Activated CD4-positive, alpha-beta T cell treated with anti-CD3 and anti-CD28 coated beads for 48 hours (primary cell): ENCODE measurements around the gene NSD2.
"Not testable (repeated sequence)": the region's sequence is repeated elsewhere in the genome, so short reads cannot be mapped to it uniquely, and the experiment has no call there.

Source experiments
- DNase-seq: peaks from one replicate; pipeline ENCODE4 v3.0.0-alpha.2; 2020

NSD2 gene

DNA sequence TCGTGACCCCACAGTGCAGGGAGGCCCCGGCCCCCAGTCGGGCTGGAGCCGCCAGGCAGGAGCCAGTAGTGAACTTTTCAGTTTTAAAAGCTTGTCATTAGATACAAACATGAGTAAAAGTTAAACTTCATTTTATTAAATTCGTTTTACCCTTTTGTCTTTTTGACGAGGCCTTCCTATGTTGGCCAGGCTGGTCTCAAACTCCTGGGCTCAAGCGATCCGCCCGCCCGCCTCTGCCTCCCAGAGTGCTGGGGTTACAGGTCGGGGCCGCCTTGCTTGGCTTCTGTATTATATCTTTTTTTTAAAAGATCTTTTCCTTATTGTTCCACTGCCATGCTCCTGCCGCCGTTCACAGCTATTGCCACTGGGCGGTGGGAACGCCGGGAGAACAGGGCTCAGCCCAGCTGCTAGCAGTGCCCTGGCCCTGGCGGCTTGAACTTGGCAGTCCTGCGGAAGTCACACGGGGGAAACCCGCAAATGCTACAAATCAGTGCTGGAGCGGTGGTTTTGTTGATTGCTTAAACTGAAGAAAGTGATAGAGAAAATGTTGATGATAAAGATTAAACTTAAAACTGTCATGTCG, 138.5 kb downstream of the NSD2 start:
- peak; percentile 62 for DNase-seq

DNA sequence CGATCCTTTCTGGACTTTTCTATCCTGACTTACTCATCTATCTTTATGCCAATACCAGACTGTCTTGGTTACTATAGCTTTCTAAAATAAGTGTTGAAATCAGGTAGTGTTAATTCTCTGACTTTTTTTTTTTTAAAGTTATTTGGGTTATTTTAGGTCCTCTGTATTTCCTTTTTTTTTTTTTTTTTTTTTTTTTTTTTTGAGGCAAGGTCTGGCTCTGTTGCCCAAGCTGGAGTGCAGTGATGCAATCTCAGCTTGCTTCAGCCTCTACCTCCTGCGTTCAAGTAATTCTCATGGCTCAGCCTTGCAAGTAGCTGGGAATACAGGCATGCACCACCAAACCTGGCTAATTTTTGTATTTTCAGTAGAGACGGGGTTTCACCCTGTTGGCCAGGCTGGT, 140.4 kb downstream of the NSD2 start:
- DNase-seq = no peak

- DNase-seq = no peak
Observed at GRCh38 chr4:2015008-2015407, 143.8 kb downstream of the NSD2 start.

DNA sequence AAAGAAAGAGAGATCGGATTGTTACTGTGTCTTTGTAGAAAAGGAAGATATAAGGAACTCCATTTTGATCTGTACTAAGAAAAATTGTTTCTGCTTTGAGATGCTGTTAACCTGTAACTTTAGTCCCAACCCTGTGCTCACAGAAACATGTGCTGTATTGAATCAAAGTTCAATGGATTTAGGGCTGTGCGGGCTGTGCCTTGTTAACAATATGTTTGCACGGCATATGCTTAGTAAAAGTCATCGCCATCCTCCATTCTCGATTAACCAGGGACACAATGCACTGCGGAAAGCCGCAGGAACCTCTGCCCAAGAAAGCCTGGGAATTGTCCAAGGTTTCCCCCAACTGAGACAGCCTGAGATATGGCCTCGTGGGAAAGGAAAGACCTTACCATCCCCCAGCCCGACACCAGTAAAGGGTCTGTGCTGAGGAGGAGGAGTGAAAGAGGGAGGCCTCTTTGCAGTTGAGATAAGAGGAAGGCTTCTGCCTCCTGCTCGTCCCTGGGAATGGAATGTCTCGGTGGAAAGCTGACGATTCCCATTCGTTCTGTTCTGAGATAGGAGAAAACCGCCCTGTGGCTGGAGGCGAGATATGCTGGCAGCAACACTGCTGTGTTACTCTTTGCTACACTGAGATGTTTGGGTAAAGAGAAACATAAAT, 150.3 kb downstream of the NSD2 start:
- not testable (repeated sequence) for DNase-seq

DNA sequence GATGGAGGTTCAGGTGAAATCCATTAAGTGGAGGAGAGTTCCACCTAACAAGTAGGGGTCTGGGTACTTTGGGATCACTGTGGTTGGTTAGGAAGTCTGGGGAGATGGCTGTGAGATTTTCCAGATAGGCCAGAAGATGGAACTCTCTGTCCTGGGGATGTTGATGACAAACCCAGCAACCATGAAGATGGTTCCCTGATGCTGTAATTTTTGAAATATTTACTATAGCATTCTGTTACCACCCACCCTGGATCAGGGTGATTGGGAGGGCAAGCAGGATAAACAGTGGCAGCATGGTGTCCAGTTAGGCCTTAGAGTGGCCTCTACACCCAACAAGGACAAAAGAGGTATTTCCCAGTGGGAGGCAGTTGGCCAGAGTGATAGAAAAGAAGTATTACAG, 153.5 kb downstream of the NSD2 start:
- no peak for DNase-seq

DNA sequence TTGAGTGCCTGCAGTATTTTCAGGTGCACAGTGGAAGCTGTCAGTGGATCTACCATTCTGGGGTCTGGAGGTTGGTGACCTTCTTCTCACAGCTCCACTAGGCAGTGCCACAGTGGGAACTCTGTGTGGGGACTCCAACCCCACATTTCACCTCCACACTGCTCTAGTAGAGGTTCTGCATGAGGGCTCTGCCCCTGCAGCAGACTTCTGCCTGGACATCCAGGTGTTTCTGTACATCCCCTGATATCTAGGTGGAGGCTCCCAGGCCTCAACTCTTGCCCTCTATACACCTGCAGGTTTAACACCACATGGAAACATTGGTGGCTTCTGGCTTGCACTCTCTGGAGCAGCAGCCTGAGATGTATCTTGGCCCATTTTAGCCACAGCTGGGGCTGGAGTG, 154.6 kb downstream of the NSD2 start:
- DNase-seq = no peak

DNA sequence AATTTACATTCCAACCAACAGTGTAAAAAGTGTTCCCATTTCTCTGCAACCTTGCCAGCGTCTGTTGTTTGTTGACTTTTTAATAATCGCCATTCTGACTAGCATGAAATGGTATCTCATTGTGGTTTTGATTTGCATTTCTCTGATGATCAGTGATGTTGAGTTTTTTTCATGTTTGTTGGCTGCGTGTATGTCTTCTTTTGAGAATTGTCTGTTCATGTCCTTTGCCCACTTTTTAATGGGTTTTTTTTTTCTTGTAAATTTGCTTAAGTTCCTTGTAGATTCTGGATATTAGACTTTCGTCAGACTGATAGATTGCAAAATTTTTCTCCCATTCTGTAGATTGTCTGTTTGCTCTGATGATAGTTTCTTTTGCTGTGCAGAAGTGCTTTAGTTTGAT, 155.9 kb downstream of the NSD2 start:
- DNase-seq = not testable (repeated sequence)

- not testable (repeated sequence) for DNase-seq
Observed at GRCh38 chr4:2031161-2031560, 160.0 kb downstream of the NSD2 start.
